ENCODE measurements around the gene MYG1.

The MYG1 gene

DNA sequence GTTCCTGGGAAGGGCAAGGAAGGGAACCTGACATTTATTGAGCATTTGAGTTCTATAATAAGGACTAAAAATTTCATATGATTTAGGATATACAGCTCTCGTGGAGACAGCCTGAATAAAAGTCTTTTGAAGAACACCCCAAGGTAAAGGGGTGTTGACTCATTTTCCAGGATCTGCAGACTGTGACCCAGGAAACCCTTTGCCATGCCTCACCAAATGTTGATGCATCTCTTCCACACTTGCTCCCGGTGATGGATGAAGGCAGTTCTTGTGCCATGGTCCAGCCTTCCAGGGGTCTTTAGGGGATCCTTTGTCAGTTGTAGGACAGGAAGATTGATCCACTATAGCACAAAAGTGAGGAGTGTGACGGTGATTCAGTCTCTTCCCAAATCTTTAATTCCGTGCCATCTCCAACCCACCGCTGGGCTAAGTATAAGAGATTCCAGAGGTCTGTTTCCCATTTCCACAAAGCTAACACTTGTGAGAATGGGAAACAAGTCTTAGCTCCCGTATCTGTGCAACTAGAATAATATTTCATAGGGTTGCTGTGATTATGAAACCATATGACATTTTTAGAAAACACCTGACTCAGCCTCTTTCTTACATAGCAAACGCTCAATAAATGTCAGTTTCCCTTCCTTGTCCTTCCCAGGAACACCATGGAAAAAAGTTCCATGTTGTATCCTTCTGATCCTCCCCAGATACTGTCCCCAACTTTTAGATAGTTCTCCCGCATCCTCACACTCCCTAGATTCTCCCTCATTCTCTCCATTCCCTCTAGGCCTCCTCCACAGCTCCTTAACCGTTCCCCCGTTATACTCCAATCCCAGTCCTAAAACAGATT lies 21.1 kb downstream of the MYG1 start:
- TF ChIP-seq, protein P1, sequence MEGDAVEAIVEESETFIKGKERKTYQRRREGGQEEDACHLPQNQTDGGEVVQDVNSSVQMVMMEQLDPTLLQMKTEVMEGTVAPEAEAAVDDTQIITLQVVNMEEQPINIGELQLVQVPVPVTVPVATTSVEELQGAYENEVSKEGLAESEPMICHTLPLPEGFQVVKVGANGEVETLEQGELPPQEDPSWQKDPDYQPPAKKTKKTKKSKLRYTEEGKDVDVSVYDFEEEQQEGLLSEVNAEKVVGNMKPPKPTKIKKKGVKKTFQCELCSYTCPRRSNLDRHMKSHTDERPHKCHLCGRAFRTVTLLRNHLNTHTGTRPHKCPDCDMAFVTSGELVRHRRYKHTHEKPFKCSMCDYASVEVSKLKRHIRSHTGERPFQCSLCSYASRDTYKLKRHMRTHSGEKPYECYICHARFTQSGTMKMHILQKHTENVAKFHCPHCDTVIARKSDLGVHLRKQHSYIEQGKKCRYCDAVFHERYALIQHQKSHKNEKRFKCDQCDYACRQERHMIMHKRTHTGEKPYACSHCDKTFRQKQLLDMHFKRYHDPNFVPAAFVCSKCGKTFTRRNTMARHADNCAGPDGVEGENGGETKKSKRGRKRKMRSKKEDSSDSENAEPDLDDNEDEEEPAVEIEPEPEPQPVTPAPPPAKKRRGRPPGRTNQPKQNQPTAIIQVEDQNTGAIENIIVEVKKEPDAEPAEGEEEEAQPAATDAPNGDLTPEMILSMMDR (IDR thresholded peaks at IDR 0.05; ENCODE audit: low read depth, low read length): no peak
- no peaks in the 10 kb centered on the region for H3K9me3 ChIP-seq

DNA sequence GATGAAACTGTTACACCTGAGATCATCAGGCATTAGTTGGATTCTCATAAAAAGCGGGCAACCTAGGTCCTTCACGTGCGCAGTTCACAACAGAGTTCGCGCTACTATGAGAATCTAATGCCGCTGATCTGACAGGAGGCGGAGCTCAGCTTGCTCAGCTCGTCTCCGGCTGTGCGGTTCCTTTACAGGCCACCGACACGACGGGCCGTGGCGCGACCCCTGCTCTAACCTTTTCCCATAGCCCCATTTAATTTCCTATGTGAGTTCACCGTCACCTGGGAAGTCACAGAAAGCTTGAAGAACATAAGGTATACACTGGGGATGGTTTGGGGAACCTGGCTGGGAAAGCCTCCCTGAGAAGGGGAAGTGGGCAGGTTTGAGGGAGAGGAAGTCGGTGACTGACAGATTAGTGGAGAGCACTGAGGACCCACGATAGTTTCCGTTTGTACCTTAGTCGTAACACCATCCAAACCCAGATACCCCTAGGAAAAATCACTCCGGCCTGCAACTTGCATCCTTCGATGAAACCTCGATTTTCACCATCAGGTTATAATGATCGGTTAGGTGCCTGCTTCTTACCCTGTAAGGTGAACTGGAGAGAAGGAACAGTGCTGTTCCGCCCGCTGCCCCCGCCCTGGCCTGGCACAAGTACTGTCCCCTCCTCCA lies 24.8 kb downstream of the MYG1 start:
- peaks cover 4% of the 10 kb centered on the region; the same call in 1 of the 2 replicates for H3K4me1 ChIP-seq
- DNase-seq: no peak
- TF ChIP-seq, protein P1 (IDR thresholded peaks at IDR 0.05; ENCODE audit: low read depth, low read length): no peak

More for the DNA sequence above, 21.1 kb downstream of the MYG1 start:
- H3K36me3 ChIP-seq: peaks cover 13% of the 10 kb centered on the region
- no peaks in the 10 kb centered on the region for H3K27me3 ChIP-seq
- peak overlapping the region; percentile 84 for H3K4me3 ChIP-seq (ENCODE audit: low read depth, low read length)
- H3K4me1 ChIP-seq: no peaks in the 10 kb centered on the region
- no peak for DNase-seq

DNA sequence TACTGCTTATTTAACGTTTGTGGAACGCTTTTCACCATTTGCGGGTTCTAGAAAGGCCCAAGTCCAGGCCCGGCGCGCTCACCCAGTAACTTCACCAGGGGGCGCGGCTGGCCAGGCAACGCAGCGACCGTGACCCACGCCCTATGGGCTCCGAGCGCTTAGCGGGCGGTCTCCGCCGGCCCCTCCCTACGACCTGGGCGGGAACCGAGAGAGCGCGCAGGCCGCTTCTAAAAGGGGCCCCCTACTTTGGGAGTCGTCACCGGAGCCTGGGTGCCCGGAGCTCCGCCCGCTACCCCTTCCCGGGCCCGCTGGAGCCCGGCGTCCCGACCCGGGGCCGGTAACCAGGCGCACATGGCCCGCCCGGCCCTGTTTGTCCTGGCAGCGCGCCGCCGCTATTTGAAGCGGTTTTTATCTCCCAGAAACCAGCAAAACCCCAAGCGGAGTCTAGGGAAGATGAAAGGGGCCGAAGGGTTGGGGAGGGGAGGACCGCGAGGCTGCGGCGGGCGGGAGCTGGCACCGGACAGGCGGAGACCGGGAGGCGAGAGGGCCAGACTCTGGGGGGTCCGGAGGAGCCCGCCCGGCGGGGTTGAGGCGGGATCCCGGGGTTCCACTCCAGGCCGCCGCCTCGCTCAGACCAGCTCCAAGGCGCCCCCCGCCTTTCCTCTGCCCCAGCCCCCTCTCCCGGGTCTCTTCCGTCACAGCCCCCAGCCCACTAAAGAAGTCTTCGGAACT lies 25.4 kb downstream of the MYG1 start:
- no peaks in the 10 kb centered on the region for H3K9me3 ChIP-seq
- H3K4me1 ChIP-seq: peaks cover 4% of the 10 kb centered on the region; the same call in 1 of the 2 replicates
- peak; percentile 95 for DNase-seq
- no peaks in the 10 kb centered on the region for H3K27me3 ChIP-seq
- no peaks in the 10 kb centered on the region for H3K36me3 ChIP-seq
- TF ChIP-seq, protein P1 (IDR thresholded peaks at IDR 0.05; ENCODE audit: low read depth, low read length): peak; percentile 78
- H3K4me3 ChIP-seq (ENCODE audit: low read depth, low read length): peak overlapping the region; percentile 77

More for the DNA sequence above, 24.8 kb downstream of the MYG1 start:
- Histone ChIP-seq H3K27me3 (no peaks in the 10 kb centered on the region), H3K36me3 (no peaks in the 10 kb centered on the region), H3K9me3 (no peaks in the 10 kb centered on the region), H3K4me3 (ENCODE audit: low read depth, low read length) (peak overlapping the region; percentile 77)

DNA sequence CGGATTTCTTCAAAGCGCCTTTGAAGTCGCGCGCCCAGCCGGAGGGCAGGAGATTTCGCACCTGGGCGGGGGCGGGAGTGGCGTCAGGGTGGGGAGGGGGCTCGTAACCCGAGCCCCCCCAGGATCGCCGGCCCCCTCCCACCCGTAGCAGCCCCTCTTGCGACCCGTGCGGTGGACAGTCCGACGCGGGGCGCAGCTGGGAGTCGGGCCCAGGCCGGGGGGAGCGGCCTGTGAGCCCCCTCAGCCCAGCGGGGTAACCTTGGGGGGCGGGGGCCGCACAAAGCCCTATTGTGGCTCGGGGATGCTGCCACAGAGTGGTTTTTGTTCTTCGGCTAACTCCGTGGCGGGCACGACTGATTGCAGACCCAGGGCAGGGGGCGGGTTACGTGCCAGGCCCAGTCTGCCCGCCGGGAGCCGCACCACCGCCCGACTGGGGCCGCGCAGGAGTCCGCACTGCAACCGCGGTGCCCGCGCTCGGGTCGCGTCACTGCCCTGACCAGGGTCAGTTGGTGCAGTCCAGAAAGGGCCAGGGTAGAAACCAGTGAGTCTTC lies 26.1 kb downstream of the MYG1 start:
- peaks cover 4% of the 10 kb centered on the region; the same call in 1 of the 2 replicates for H3K4me1 ChIP-seq
- no peaks in the 10 kb centered on the region for H3K27me3 ChIP-seq
- DNase-seq: peak; percentile 53
- peak overlapping the region; percentile 77 for H3K4me3 ChIP-seq (ENCODE audit: low read depth, low read length)
- TF ChIP-seq, protein P1 (IDR thresholded peaks at IDR 0.05; ENCODE audit: low read depth, low read length): no peak
- H3K36me3 ChIP-seq: no peaks in the 10 kb centered on the region
- H3K9me3 ChIP-seq: no peaks in the 10 kb centered on the region

DNA sequence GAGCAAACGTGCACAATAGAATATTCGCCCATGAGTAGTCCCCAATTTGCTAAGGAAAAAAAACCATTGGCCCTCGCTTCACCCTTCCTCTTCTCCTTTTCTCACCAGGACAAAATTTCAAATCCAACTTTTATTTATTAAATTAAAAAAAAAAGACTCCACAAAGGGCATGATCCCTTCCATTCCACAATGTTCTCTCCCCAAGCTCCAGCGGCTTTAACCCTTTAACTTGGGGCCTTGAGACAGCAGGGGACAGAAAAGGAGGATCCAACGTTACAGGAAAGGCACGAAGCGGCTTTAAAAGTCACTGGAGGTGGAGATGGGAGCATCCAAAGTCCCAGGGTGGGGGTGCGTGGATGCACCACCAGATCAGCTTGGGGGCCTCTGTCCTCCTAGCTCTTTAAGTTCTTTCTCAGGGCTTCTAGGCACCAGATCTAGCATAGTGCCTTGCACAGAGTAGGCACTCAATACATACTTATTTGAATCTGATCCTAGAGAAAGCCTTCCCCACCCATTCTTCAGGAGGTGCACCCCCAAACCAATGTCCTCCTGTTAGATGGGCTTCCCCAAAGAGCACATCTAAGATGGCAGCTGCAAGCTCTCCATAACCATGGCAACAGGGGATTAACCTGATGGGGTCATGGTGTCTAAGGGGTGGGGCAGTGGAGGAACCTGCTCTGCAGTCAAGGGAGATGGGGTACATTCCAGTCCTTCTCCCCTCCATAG lies 27.1 kb downstream of the MYG1 start:
- no peak for DNase-seq
- H3K36me3 ChIP-seq: no peaks in the 10 kb centered on the region
- H3K4me1 ChIP-seq: peaks cover 4% of the 10 kb centered on the region; the same call in 1 of the 2 replicates
- no peaks in the 10 kb centered on the region for H3K9me3 ChIP-seq
- no peak overlapping the region for H3K4me3 ChIP-seq (ENCODE audit: low read depth, low read length)
- H3K27me3 ChIP-seq: no peaks in the 10 kb centered on the region
- TF ChIP-seq, protein P1 (IDR thresholded peaks at IDR 0.05; ENCODE audit: low read depth, low read length): no peak

Measured in BE2C (cell line).